Panc1 (cell line): ENCODE data around the gene NUP93.

Source experiments
- POLR2AphosphoS5 ChIP-seq: IDR thresholded peaks from 2 replicates; pipeline ENCODE4 v1.6.1; 2012; ENCODE audit warnings: mild to moderate bottlenecking, low read depth, low read length, moderate library complexity
- TF ChIP-seq, protein P1 (sequence below): fragments of 450-650 bp; IDR thresholded peaks from 2 replicates; pipeline ENCODE4 v1.5.1; 2017; ENCODE audit warnings: mild to moderate bottlenecking

DNA sequence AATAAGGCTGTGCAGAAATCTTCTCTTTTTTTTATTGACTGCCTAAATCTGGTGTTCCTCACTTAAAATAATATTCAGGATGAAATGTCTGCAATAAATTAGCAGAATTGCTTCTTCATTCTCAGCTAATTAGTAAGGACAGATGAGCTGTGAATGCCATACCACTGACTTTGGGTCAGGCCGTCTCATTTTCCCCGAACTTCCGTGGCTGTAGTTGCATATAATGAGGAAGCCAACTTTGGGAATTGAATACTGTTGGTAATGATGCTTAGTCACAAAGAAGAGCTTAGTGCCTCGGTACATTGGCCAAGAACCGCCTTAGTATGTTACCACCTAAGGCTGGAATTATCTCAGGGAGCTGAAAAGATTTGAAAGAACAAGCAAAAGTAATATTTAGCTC is 47.6 kb downstream of the NUP93 start:
- TF ChIP-seq, protein P1, sequence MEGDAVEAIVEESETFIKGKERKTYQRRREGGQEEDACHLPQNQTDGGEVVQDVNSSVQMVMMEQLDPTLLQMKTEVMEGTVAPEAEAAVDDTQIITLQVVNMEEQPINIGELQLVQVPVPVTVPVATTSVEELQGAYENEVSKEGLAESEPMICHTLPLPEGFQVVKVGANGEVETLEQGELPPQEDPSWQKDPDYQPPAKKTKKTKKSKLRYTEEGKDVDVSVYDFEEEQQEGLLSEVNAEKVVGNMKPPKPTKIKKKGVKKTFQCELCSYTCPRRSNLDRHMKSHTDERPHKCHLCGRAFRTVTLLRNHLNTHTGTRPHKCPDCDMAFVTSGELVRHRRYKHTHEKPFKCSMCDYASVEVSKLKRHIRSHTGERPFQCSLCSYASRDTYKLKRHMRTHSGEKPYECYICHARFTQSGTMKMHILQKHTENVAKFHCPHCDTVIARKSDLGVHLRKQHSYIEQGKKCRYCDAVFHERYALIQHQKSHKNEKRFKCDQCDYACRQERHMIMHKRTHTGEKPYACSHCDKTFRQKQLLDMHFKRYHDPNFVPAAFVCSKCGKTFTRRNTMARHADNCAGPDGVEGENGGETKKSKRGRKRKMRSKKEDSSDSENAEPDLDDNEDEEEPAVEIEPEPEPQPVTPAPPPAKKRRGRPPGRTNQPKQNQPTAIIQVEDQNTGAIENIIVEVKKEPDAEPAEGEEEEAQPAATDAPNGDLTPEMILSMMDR = no peak
- no peak for TF ChIP-seq POLR2AphosphoS5
